GM18861 (cell line): ENCODE results near the gene COQ9.

Experiments used
- ATAC-seq: cut with Tn5 transposase; IDR thresholded peaks from one replicate; pipeline ENCODE4 v1.9.1; 2021; ENCODE audit not compliant: unreplicated experiment

The COQ9 gene

DNA sequence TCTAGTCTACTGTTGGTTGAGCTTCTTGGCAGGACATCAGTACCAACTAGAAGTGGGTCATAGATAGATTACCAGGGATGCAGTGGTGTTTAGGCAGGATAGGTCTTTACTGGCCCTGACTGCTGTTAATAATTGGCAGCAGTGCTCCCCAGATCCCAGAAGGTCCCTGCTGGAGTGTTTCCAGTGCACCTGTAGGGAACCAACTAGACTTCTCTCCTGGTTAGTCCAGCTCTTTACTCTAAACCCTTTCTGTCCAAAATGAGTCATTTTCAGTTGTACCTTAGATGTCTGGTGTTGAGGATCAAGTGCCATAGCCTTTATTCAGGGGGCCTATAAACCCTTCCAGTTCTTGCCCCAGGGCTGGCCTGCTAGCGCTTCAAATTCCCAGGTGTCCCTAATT lies 23.9 kb downstream of the COQ9 start:
- no peak for ATAC-seq

DNA sequence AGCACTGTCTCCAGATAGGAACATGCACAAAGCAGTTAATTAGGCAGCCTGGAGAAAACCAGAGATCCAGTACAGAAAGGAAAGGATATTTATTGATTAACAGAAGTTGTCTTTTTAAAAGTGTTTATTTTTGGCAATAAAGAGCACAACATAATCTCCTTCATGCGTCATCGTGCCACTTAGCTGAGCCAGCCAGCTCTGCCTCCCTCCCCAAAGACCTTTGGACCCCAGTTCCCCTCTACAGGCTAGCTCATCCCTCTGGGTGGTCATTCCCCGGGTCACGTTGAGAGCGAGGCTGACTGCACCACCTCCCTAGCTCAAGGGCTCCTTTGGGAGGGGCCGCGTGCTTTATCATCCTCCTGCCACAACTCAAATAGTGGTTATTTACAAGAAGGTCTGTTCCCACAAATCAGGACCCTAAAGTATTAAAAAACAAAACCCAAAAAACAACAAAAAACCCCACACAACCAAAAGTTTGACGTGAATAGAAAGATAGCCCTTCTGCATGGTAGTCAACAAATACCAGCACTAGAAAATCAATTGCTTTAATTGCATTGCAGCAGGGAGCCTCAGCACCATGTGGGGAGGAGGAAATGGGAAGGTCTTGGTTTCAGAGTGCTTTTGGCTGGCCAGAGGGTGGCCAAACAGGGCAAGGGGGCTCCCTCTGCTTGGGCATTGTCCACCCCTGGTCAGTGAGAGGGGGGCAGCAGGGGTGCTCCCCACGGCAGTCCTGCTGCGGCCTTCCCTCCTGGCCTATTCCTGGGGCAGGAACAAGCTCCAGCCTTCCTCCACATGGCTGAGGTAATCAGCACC lies 24.8 kb downstream of the COQ9 start:
- ATAC-seq = no peak

DNA sequence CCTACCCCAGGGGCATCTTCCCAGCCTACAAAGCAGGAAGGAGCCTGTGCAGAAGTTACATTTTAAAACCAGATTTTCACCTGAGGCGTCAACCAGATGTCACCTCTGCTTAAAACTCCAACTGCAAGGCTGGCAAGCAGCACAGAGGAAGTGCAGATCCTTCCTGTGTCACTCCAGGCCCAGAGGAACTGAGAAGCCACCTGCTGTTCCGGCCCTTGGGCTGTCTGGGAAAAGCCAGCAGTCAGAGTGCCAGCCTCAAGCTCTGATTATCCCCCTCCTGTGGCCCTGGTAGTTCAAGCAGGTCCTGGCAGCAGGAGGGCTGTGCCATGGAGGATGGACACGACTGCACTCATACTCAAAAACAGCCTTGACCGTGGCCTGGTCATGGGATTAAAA lies 25.4 kb downstream of the COQ9 start:
- no peak for ATAC-seq

DNA sequence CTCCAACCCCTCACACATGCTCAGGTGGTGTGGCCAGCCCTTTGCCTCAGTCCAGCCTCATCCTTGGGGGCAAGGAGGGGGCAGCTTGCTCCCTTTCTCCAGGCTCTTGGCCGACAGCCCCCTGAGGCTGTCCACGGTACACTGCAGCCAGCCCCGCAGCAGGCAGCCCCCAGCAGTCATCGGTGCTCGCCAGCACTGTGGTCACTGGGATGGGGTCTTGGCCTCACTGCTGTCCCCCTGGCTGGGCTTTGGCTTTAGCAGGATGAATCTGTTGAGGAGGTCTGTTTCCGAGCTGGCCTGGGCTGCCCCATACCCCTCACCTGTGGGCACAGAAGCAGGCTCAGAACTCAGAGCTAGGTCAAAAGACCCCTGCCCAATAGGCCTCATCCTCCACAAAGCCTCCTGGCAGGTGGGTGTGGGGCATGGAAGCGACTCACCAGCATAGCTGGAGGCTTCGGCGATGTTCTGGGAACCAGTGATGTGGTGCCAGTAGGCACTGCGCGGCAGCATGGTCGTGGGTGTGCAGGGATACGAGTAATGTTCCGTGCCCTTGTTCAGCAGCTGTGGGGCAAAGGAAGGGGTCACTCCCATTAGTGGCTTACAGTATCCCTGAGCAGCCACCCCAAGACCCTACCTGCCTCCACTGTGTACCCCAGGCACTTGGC lies 26.0 kb downstream of the COQ9 start:
- no peak for ATAC-seq

DNA sequence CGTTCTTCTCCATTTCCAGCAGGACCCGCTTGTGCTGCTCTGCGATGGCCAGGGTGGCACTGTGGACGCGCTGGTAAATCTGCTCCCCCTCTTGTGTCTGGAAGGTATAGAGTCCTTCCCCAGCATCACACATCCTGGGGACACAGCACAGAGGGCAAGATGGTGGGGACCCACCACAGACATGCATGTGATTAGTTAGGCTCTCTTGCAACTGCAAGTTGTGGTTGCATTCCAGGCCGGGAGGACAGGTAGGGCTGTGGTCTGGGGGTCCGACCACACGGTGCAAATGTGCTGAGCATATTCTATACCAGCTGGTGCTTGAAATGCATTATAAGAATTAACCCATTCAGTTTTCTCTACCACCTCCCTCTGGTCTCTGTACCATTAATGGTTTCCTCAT lies 26.6 kb downstream of the COQ9 start:
- ATAC-seq = no peak

DNA sequence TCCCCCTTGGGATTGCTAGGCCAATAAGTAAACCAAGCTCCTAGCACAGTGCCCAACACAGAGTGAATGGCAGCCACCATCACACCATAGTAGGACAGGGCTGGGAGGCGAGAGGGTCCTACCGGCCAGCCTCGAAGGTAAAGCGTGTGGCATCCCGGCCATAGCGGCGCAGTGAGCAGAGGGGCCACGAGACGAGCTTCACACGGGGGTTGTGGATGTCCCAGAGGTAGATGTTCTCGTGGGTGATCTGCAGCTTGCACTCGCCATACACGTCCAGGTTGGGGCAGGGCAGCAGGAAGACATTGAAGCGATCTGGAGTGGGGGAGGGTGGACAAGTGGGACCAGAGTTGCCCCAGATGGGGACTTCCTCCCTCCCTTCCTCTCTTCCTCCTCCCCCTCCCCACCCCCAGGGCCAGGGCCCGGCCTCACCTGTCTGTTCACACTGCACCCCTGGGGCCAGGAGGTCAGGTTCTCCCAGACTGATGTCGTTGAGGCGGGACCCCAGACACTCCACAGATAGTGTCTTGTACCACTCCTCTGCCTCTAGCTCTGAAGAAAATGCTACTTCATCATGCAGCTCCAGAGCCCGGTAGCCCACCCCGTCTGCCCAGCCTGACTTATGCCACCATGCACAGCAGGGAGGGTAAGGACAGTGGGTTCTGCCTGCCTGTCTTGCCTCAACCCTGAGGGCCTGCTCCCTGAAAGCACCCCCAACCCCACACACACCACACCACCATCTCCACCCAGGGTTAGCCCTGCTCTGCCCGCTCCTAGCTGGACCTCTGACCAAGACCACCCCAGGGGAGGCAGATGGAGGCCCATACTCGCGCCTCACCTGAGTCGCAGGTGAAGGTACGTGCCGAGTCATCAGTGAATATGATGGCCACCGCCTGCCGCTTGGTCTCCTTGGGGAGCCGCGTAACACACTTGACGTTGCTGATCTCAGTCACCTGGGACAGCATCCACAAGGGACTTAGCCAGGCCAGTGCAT lies 27.7 kb downstream of the COQ9 start:
- ATAC-seq = no peak

DNA sequence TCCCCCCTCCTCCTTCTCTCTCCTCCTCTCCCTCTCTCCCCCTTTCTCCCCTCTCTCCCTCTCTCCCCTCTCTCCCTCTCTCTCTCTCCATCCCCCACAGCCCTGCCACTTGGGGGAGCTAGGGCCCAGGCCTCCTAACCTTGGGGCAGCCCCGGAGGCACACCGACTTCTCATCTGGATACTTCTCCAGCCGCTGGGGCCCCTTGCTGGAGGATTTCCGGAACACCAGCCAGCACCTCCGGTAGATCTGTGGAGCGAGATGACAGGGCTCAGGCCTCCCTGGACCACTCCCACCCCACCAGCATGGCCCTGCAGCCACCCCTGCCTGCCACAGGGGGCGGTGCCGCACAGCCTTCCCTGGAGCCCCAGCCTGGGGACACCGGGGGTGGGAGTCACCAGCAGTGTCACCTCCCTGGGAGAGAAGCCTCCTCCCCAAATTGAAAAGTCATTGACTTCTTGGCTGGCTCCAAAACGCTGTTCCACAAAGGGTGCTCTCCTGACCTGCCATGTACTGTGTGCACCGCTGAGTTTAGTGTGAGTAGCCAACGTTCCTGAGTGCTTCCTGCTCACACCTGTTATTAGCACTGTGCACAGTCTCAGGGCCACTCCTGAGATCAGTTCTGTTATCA lies 28.5 kb downstream of the COQ9 start:
- ATAC-seq = peak; percentile 91

DNA sequence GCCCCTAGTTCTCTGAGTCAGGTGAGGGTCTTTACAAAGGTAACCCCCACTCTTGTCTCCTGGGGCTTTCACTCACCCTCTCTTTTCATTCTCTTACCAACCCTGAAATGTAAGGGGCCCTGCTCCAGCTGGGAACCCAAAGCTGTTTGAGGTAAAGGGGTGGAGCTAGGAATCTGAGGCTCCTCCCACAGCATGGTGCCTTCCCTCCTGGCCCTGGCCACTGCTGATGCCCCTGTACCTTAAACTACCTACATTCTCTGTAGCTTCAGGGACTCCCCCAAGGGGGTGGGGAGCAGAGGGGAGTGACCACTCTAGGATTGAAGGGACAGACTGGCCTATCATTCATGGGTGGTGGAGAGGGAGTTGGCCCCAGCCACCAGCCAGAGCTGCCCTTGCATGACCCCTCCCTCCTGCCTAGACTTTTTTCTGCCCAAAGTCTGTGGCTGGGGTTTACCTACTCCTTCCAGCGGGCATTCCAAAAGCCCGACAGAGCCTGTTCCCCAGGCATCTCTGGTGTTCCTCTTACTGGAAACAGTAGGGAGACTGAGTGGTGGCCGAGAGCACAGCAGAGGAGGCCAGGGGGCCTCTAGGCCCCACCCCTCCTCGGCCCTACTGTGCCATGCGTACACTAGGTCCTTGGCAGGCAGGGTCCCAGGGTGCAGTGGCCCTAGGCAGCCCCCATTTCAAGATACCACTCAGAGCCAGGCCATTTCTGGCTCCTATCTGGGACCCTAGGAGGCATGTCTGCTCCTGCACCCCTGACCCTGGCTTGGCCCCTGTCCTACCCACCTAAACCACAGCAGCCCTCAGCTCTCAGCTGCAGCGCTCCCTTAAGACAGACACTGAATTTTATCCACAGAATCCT lies 29.5 kb downstream of the COQ9 start:
- no peak for ATAC-seq

DNA sequence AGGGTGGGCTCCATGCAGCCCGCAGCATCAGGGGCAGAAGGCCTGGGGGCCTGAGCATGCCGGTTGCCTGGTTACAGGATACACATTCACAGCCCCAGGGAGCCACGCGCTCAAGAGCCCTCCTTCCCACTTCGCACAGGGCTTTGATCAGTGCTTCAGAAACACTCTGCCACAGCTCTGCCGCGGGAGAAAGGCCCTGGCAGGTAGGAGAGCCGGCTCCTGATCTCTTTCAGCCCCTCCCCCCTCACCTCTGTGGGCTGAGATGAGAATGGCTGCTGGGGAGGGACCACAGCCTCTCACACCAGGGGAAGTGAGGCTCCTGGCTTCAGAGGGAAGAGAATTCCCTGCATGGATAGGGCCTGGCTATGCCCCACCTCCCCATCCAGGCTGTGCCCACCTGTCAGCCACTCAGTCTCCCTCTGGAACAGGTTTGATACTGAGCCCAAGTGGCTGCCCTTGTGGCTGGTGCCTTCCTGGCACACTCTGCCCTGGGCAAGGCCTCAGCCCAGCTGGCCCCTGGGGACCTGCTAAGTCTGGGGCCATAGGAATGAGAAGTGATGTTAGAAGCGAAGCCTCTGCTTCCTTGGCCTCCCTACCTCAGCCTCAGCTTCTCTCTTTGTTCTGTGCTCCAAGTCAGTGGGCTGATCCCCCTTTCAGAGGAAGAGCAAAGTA lies 30.4 kb downstream of the COQ9 start:
- no peak for ATAC-seq

DNA sequence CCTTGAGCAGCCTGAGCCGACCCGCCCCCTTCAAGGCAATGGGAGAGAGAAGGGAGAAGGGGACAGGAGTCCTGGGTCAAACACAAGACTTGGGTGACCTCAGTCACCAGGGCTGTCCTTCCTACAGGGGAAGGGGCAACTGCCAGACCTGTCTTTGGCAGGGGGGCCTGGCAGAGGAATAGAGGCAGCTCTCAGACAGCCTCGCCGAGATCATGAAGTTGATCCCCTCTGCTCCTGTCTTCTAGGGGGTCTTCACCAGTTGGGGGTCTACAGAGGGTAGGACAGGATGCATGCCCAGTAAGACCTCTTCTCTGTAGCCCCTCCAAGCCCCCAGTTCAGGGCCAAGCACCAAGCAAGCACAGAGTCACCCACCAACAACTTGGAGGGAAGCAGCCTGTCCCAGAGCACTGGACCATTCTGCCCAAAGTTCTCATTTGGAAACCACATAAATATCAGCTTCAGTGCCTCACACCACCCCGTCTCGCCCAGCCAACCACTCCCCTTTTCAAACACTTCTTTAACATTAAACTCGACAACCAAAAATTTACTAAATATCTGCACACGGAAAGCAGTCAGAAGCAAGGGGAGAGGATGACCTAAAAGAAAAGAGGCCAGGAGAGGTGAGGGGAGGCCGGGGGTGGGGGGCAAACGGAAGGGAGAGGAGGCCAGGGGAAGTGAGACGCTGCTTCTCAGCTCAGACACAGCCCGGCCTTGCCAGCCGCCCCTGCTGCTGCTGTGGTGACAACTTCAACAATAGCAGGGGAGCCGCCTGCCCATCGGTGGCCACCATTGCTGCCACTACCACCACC lies 31.3 kb downstream of the COQ9 start:
- no peak for ATAC-seq

DNA sequence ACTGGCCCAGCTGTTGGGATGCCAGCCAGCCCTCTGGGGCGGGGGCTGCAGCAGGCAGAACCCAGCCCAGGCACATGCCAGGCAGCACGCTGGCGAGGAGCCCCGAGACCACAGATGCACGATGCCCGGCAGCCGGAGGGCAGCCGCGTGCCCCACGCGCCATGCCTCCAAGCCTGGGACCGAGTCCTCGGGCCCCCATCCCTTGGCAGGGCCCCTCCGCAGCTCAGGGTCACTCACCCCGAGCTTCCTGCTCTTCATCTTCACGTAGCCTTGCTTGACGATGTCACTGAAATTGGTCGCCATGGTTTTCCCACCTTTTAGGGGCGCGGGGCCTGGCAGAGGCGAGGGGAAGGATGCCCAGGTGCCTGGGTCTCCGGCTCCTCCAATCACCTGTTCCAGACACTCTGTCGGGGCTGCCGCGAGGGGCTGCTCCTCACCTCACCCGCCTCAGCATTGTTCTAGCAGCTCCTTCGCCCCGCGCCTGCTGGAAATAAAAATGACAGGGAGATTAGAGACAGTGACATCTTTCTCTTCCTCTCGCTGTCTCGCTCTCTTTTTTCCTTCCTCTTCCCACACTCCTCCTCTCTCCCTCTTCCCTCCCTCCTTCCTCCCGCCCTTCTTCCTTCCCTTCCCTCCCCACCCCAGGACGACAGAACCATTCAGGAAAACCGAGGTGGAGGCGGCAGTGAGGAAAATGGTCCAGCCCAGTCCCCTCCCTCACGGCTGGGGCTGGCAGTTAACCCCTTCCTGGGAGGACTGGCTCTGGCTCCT lies 32.1 kb downstream of the COQ9 start:
- no peak for ATAC-seq

DNA sequence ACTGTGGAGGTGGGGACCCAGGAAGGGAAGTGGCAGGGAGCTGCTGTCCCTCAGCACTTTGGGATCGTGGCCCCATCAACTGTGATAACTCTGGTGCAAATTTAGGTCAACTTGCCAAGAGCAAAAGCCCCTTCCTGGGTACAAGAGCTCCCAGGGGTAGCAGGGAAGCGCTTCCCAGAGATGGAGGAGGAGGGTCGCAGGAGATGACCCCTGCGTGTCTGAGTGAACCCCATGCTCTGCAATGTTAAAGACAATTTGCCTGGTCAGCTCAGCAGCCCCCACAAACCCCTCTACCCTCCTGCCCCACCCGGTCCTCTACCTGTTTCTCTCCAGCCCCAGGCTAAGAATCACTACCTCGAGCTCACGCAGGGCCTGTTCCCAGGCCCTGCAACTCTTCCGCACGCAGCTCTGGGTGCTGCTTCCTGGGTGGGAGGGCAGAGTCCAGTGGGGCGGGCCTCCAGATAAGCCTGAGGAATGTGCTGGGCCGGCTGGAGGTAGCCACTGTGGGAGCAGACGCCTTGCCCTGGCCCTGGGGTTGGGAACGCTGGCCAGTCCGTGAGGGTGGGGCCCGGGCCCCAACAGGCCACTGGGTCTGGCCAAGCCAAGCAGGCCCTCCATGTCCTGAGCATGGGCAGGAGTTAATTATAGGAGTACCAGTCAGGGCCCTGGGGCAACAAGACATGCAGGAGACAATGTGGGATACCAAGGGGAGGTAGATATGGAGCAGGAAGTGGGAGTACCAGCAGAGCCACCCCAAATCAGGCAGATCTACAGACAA lies 32.9 kb downstream of the COQ9 start:
- ATAC-seq = no peak

DNA sequence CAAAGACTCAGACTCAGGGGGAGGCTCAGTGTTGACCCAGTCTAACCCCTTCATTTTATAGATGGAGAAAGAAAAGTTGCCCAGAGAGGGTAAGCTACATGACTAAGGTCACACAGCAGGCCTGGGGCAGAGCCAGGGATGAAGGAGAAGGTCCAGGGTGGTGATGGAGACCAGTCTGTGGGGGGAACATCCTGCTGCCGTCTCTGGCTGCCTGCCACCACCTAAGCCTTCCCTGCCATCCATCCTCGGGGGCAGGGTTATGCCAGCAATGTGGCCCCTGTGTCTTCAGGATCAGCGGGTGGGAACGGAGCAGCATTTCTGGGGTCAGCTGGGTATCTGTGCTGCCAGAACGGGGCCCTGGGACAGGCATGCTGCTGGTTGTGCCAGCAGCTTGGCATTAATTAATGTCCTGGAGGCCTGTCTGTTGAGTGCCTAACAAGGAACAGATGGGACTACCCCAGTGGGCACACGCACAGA lies 33.5 kb downstream of the COQ9 start:
- ATAC-seq = no peak

DNA sequence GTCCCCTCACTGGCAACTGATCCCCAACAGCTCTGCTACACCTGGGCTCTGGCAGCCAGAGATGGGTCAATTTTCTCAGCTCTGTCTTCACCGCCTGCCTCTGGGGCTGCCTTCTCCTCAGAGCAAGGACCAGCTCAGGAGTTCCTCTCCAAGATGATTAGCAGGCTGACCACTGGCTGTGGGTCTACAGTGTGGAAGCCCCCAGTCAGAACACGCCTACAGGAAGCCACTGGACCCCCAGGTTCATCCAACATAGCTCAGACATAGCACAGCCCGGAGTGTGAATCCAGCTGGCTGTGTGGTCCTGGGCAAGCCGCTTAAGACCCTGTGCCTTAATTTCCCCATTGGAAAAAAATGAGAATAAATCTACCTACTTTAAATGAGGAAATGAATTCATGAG lies 34.1 kb downstream of the COQ9 start:
- ATAC-seq = no peak

DNA sequence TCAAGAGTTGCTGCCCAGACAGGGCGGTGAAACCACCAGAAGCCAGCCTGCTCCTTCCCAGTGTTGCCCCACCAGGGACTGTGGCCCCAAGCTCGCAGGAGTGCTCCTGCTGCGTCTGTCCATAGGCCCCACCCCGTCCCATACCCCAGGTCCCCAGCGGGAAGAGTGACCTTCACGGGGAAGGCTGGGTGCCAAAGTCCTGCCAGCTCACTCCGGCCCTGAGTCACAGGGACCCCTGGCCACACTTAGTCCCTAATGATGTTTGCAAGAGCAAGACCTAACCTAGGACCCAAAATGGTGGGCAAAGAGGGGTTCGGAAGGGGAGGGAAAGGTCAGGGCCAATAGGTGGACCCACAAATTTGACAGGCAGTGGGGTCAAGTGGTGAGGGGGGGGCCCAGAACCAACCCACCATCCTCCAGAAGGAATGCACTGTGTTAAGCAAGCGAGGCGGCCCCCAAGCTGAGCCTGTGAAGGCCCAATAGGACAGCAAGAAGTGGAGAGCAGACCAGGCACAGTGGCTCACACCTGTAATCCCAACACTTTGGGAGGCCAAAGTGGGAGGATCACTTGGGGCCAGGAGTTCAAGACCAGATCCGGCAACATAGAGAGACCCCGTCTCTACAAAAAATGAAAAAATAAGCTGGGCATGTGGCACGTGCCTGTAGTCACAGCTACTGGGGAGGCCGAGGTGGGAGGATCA lies 35.7 kb downstream of the COQ9 start:
- ATAC-seq = no peak

DNA sequence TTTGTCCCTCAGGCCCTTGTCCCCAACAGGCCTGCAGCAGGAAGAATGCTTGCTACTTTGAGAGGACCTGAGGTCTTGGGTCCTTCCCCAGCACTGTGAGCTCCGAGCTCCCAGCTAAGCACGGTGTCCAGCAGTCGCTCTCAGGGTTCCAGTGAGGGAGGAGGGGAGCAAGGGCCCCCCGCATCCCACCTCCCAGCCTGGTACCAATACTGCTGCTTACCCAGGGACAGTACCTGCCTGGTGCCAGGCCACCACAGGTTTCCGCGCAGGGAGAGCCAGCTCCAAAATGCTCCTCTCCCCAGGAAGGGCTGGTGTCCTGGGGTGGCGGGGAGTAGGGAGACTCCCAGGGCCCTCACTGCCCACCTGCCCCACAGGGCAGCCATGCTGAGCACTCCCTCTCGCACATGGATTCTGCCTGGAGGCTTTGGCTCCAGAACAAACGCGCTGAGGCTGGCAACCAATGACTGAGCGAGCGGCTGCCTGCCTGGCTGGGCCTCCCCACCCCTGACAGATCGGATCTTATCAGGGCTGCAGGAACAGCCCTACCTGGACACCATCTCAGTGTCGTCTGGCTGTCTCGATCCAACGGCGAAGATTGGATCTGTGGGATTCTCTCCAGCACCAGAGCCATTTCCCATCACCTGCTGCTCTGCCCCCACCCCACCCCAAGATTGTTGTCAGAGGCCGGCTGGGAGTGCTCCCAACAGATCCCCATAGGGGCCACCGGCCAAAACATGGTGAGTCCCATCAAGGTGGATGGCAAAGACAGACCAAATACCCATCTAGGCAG lies 36.6 kb downstream of the COQ9 start:
- ATAC-seq = no peak
